Astrocyte (in vitro differentiated cells and primary cell): ENCODE measurements around the gene AIPL1. TPM values are rescaled to one million over a fixed set of nuclear protein-coding genes. Genes with fewer than 3 reads are reported as not detected.

Experiments used
- DNase-seq: peaks from one replicate; pipeline ENCODE4 v3.0.0-alpha.2; 2010; ENCODE audit warnings: low read depth
- FAIRE-seq: peaks from 2 replicates; lab custom pipeline; 2011; peaks lifted over from hg19 to GRCh38; lab: Jason Lieb, UNC
- H2AFZ ChIP-seq: 2 replicates; pipeline ENCODE4 v1.6.0; 2012; ENCODE audit warnings: low read depth, low read length, inconsistent platforms
- H3K27ac ChIP-seq: 2 replicates; pipeline ENCODE4 v1.5.1; 2011; ENCODE audit warnings: low read depth, low read length, inconsistent platforms
- H3K27me3 ChIP-seq: 2 replicates; pipeline ENCODE4 v1.6.0; 2011; ENCODE audit warnings: low read length, inconsistent platforms; ENCODE audit not compliant: insufficient read depth
- H3K36me3 ChIP-seq: 2 replicates; pipeline ENCODE4 v1.5.1; 2011; ENCODE audit warnings: low read length, inconsistent platforms; ENCODE audit not compliant: insufficient read depth
- H3K4me1 ChIP-seq: 2 replicates; pipeline ENCODE4 v1.5.1; 2011; ENCODE audit warnings: low read length, inconsistent platforms; ENCODE audit not compliant: insufficient read depth
- H3K4me2 ChIP-seq: 2 replicates; pipeline ENCODE4 v1.6.0; 2012; ENCODE audit warnings: low read length, inconsistent platforms
- H3K4me3 ChIP-seq: 2 replicates; pipeline ENCODE4 v1.5.1; 2011; ENCODE audit warnings: low read depth, mild to moderate bottlenecking, low read length, inconsistent platforms; ENCODE audit not compliant: insufficient read depth
- H3K79me2 ChIP-seq: 2 replicates; pipeline ENCODE4 v1.6.0; 2012; ENCODE audit warnings: mild to moderate bottlenecking, low read length, inconsistent platforms; ENCODE audit not compliant: insufficient read depth
- H3K9ac ChIP-seq: 2 replicates; pipeline ENCODE4 v1.6.0; 2012; ENCODE audit warnings: mild to moderate bottlenecking, low read length, inconsistent platforms
- H3K9me3 ChIP-seq: 2 replicates; pipeline ENCODE4 v1.5.1; 2012; ENCODE audit warnings: low read depth, mild to moderate bottlenecking, low read length, inconsistent platforms; ENCODE audit not compliant: insufficient read depth
- H4K20me1 ChIP-seq: 2 replicates; pipeline ENCODE4 v1.6.0; 2012; ENCODE audit warnings: low read length, inconsistent platforms; ENCODE audit not compliant: insufficient read depth
- H3K27ac Mint-ChIP-seq: one replicate; pipeline ENCODE4 v1.8.0; 2021; ENCODE audit warnings: mild to moderate bottlenecking, mixed read lengths; ENCODE audit not compliant: unreplicated experiment
- H3K27me3 Mint-ChIP-seq: one replicate; pipeline ENCODE4 v1.8.0; 2021; ENCODE audit warnings: low read depth, mixed read lengths; ENCODE audit not compliant: unreplicated experiment
- H3K36me3 Mint-ChIP-seq: one replicate; pipeline ENCODE4 v1.8.0; 2021; ENCODE audit warnings: low read depth, mixed read lengths; ENCODE audit not compliant: unreplicated experiment
- H3K4me1 Mint-ChIP-seq: one replicate; pipeline ENCODE4 v1.8.0; 2021; ENCODE audit warnings: low read depth, mixed read lengths; ENCODE audit not compliant: unreplicated experiment
- H3K4me3 Mint-ChIP-seq: one replicate; pipeline ENCODE4 v1.8.0; 2021; ENCODE audit warnings: mild to moderate bottlenecking, moderate library complexity, mixed read lengths; ENCODE audit not compliant: unreplicated experiment
- H3K9me3 Mint-ChIP-seq: one replicate; pipeline ENCODE4 v1.8.0; 2021; ENCODE audit warnings: mild to moderate bottlenecking, mixed read lengths; ENCODE audit not compliant: unreplicated experiment
- EZH2 ChIP-seq: IDR thresholded peaks from 2 replicates; pipeline ENCODE4 v1.6.1; 2012; ENCODE audit warnings: mild to moderate bottlenecking, low read length, inconsistent platforms; ENCODE audit not compliant: insufficient read depth
- total RNA-seq: library from RNA; stranded (reverse); gene quantifications from 2 replicates; pipeline ENCODE4 v1.2.1, GENCODE V29; 2021
- TF ChIP-seq, protein P1 (sequence below): IDR thresholded peaks from 2 replicates; pipeline ENCODE4 v1.5.1; 2011; ENCODE audit warnings: low read depth, mild to moderate bottlenecking, inconsistent platforms, low read length, moderate library complexity; ENCODE audit not compliant: insufficient read depth

The AIPL1 gene
- total RNA-seq, 1 donor from 2014 or later, result not detected

DNA sequence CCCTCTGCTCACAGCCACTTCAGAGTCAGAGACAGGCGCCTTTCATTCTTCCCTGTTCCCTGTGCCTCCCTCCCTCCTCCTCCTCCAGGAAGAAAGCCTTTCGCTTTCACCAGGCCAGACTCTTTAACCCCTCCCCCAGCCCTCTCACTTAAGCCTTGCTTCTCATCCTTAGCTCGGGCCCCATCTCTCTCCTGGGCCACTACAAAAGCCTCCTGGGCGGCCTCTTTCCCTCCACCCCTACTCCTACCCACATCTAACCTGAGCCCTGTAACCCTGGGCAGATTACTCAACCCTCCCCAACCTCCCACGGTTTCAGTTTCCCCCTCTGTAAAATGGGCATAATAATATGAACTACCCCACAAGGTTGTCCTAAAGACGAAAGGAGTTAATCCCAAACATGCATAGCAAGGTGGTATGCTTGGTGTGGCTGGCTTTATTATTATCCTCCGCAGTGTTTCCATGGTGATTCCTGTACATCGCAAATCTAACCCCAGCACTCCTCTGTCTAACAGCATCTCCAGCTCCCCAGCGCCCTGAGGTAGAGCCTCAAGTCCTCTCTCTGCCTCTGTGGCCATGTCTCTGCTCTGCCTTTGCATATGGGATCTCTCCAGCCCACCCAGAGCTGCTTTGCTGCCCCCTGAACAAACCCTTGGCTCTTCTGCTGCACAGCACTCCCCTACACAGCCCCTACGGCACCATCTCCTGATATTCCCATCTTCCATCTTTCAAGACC lies 27.0 kb upstream of the AIPL1 start:
- Histone ChIP-seq H3K27me3 (peaks cover 2% of the 10 kb centered on the region), H3K4me3 (no peak overlapping the region), H3K4me2 (no peak overlapping the region), H2AFZ (no peak overlapping the region), H3K4me1 (peaks cover 3% of the 10 kb centered on the region), H3K27ac (no peak overlapping the region), H4K20me1 (no peaks in the 10 kb centered on the region), H3K9me3 (no peaks in the 10 kb centered on the region), H3K36me3 (no peaks in the 10 kb centered on the region), H3K9ac (no peak overlapping the region), H3K79me2 (no peaks in the 10 kb centered on the region)
- Mint-ChIP-seq H3K4me3 (no peak overlapping the region), H3K4me1 (peaks cover 7% of the 10 kb centered on the region), H3K36me3 (peaks cover 2% of the 10 kb centered on the region), H3K27ac (peak overlapping the region; percentile 81), H3K27me3 (peaks cover 27% of the 10 kb centered on the region), H3K9me3 (peaks cover 2% of the 10 kb centered on the region)
- TF ChIP-seq, protein P1, sequence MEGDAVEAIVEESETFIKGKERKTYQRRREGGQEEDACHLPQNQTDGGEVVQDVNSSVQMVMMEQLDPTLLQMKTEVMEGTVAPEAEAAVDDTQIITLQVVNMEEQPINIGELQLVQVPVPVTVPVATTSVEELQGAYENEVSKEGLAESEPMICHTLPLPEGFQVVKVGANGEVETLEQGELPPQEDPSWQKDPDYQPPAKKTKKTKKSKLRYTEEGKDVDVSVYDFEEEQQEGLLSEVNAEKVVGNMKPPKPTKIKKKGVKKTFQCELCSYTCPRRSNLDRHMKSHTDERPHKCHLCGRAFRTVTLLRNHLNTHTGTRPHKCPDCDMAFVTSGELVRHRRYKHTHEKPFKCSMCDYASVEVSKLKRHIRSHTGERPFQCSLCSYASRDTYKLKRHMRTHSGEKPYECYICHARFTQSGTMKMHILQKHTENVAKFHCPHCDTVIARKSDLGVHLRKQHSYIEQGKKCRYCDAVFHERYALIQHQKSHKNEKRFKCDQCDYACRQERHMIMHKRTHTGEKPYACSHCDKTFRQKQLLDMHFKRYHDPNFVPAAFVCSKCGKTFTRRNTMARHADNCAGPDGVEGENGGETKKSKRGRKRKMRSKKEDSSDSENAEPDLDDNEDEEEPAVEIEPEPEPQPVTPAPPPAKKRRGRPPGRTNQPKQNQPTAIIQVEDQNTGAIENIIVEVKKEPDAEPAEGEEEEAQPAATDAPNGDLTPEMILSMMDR, result no peak
- no peak for TF ChIP-seq EZH2
- FAIRE-seq (no peak), DNase-seq (no peak)

DNA sequence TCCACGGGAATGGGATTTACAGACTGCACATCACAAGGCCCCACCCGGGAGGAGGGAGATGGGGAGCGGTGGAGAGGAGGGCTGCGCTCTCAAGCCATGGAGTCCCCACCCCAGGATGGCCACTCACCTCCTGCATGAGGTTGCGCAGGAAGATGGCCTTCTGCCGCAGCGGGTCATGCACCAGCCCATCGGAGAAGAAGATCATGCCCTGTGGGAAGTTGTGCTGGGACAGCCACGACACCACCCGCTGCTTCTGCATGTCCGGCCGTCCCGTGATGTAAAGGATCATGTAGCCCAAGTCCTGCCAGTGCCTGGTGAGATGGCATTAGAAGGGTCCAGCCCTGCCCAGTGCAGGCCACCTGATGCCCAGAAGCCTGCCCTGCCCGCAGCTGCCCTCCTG lies 26.3 kb upstream of the AIPL1 start:
- Mint-ChIP-seq H3K27me3 (peaks cover 29% of the 10 kb centered on the region), H3K4me1 (peaks cover 10% of the 10 kb centered on the region), H3K4me3 (no peak overlapping the region), H3K9me3 (peaks cover 2% of the 10 kb centered on the region), H3K36me3 (peaks cover 2% of the 10 kb centered on the region), H3K27ac (peak overlapping the region; percentile 81)
- H3K27ac ChIP-seq, result no peak overlapping the region
- TF ChIP-seq, protein P1, result no peak
- TF ChIP-seq EZH2, result no peak
- no peak overlapping the region for H3K9ac ChIP-seq
- no peaks in the 10 kb centered on the region for H3K36me3 ChIP-seq
- DNase-seq (no peak), FAIRE-seq (no peak)
- no peaks in the 10 kb centered on the region for H3K79me2 ChIP-seq
- no peak overlapping the region for H3K4me3 ChIP-seq
- no peak overlapping the region for H3K4me2 ChIP-seq
- no peak overlapping the region for H2AFZ ChIP-seq
- H3K4me1 ChIP-seq, result peaks cover 3% of the 10 kb centered on the region
- peaks cover 2% of the 10 kb centered on the region for H3K27me3 ChIP-seq
- H4K20me1 ChIP-seq, result no peaks in the 10 kb centered on the region
- H3K9me3 ChIP-seq, result no peaks in the 10 kb centered on the region

DNA sequence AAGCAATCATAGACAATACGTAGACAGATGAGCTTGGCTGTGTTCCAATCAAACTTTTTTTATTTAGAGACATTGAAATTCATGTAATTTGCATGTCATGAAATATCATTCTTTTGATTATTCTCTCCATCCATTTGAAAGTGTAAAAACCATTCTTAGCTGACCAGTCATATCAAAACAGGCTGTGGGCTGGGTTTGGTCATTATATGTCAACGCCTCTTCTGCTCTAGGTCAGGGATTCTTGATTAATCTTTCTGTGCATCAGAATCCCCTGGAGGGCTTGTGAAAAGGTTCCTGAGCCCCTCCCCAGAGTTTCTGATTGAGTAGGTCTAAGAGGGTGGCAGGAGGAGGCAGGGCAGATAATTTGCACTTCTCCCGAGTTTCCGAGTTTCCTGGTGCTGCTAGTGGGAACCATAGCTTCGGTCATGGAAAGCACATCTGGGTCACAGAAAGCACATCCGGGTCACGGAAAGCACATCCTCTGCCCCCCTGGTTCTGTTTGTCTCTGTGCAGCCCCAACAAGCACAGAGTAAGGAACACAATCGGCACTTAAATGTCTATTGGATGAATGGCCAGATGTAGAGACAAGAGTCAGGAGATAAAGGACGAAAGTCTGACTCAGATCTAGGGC lies 25.7 kb upstream of the AIPL1 start:
- no peaks in the 10 kb centered on the region for H3K79me2 ChIP-seq
- H3K27me3 ChIP-seq, result peaks cover 2% of the 10 kb centered on the region
- FAIRE-seq, result no peak
- H4K20me1 ChIP-seq, result no peaks in the 10 kb centered on the region
- no peak overlapping the region for H3K27ac Mint-ChIP-seq
- H3K9ac ChIP-seq, result no peak overlapping the region
- H3K9me3 Mint-ChIP-seq, result peaks cover 1% of the 10 kb centered on the region
- no peak overlapping the region for H3K4me2 ChIP-seq
- peaks cover 10% of the 10 kb centered on the region for H3K4me1 Mint-ChIP-seq
- no peaks in the 10 kb centered on the region for H3K36me3 Mint-ChIP-seq
- no peak overlapping the region for H2AFZ ChIP-seq
- no peak for DNase-seq
- no peaks in the 10 kb centered on the region for H3K9me3 ChIP-seq
- H3K4me1 ChIP-seq, result peaks cover 3% of the 10 kb centered on the region
- no peak overlapping the region for H3K27ac ChIP-seq
- H3K4me3 Mint-ChIP-seq, result no peak overlapping the region
- no peaks in the 10 kb centered on the region for H3K36me3 ChIP-seq
- TF ChIP-seq EZH2, result no peak
- TF ChIP-seq, protein P1, result no peak
- no peak overlapping the region for H3K4me3 ChIP-seq
- peaks cover 26% of the 10 kb centered on the region for H3K27me3 Mint-ChIP-seq
